ENCODE data around the gene BAHD1. TPM values are rescaled to one million over a fixed set of nuclear protein-coding genes. Genes with fewer than 3 reads are reported as not detected.
A peak's percentile ranks its signal among the peaks of the same experiment; 100 is the strongest.

Gene BAHD1
- total RNA-seq, 1 donor from 2014 or later, result 23.9 TPM

DNA sequence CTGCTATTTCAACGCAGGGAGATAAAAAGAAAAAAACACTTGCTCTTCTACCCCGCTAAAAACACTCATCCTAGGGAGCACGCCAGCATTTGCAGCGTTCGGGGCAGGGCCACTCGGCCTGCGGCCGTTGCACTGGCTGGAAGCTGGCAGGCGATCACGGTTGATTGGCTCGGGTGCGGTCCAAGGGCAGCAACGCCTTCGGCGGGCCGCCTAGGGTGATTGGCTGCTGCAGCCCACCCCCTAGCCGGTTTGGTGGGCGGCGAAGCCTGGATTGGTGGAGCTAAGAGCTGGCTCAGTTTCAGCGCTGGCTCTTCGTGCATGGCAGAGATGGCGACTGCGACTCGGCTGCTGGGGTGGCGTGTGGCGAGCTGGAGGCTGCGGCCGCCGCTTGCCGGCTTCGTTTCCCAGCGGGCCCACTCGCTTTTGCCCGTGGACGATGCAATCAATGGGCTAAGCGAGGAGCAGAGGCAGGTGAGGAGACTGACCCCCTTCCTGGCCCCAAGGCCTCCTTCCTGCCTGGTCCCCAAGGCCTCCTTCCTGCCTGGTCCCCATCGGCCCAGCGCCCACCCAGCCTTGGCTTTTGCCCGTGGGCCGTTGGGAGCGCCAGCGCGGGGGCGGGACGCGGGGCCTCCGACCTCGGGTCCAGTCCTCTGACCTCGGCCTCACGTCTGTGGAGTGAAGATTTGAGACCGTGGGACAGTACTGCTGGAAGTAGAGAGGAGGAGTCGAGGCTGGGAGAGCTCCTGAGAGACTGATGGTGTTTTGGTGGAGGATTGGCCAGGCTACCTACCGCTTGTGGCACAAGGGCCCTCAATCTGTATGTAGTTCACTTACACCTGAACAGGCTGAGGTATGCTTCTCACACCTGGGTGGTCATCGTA is 35.0 kb upstream of the BAHD1 start, which contains the start of gene IVD:
TSS of gene IVD (plus strand) at position 295 of the 881 bp plus-strand sequence. CDS start at position 328, 33 bp downstream.
- Mint-ChIP-seq H3K27me3 (ENCODE audit: low read depth) (no peaks in the 10 kb centered on the region), H3K4me1 (peaks cover 20% of the 10 kb centered on the region)
- TF ChIP-seq, protein P1, sequence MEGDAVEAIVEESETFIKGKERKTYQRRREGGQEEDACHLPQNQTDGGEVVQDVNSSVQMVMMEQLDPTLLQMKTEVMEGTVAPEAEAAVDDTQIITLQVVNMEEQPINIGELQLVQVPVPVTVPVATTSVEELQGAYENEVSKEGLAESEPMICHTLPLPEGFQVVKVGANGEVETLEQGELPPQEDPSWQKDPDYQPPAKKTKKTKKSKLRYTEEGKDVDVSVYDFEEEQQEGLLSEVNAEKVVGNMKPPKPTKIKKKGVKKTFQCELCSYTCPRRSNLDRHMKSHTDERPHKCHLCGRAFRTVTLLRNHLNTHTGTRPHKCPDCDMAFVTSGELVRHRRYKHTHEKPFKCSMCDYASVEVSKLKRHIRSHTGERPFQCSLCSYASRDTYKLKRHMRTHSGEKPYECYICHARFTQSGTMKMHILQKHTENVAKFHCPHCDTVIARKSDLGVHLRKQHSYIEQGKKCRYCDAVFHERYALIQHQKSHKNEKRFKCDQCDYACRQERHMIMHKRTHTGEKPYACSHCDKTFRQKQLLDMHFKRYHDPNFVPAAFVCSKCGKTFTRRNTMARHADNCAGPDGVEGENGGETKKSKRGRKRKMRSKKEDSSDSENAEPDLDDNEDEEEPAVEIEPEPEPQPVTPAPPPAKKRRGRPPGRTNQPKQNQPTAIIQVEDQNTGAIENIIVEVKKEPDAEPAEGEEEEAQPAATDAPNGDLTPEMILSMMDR (IDR thresholded peaks at IDR 0.05; ENCODE audit: unreplicated experiment), result no peak

DNA sequence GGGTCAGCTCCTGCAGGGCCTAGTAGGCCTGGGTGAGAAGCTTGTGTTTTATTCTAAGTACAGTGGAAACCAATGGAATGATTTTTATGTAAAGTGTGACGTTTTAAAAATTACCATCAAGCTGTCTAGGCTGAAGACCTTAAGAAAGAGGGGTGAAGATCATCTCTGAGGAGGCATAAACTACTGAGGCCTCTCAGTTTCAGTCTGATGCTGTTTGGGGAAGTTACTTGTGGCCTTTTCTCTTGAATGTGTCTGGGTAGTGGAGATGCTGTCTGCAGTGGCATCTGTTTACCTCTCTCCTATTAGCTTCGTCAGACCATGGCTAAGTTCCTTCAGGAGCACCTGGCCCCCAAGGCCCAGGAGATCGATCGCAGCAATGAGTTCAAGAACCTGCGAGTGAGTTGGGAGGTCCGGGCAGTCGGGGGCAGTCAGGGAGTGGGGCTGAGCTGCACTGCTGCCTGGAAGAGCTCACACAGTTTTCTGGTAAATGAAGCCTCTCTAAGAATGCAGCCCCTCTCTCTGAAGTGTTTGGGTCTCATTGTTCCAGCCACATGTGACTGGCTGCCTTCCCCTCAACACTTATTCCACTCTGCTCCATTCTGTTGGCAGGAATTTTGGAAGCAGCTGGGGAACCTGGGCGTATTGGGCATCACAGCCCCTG is 33.3 kb upstream of the BAHD1 start:
- Mint-ChIP-seq H3K4me1 (peaks cover 20% of the 10 kb centered on the region), H3K36me3 (peaks cover 23% of the 10 kb centered on the region), H3K9me3 (no peaks in the 10 kb centered on the region), H3K27ac (peak overlapping the region; percentile 59), H3K4me3 (peak overlapping the region; percentile 50), H3K27me3 (ENCODE audit: low read depth) (no peaks in the 10 kb centered on the region)
- TF ChIP-seq, protein P1 (IDR thresholded peaks at IDR 0.05; ENCODE audit: unreplicated experiment), result no peak
- no peak for DNase-seq (ENCODE audit: low spot score in 2 of 2, unreplicated experiment in 2 of 2)

More for the DNA sequence above, 35.0 kb upstream of the BAHD1 start, which contains the start of gene IVD:
- Mint-ChIP-seq H3K4me3 (peak within 1 kb of the TSS; percentile 89), H3K27ac (peak within 1 kb of the TSS; percentile 78), H3K9me3 (no peaks in the 10 kb centered on the region), H3K36me3 (peaks cover 8% of the 10 kb centered on the region)
- DNase-seq (ENCODE audit: low spot score in 2 of 2, unreplicated experiment in 2 of 2), result peak; percentile 85 to 93

- Mint-ChIP-seq H3K9me3 (no peaks in the 10 kb centered on the region), H3K36me3 (peaks cover 31% of the 10 kb centered on the region), H3K27me3 (ENCODE audit: low read depth) (no peaks in the 10 kb centered on the region), H3K4me3 (no peak overlapping the region), H3K4me1 (peaks cover 20% of the 10 kb centered on the region), H3K27ac (no peak overlapping the region)
- TF ChIP-seq, protein P1 (IDR thresholded peaks at IDR 0.05; ENCODE audit: unreplicated experiment), result no peak
- DNase-seq (ENCODE audit: low spot score in 2 of 2, unreplicated experiment in 2 of 2), result no peak
These were observed 31.4 kb upstream of the BAHD1 start for GRCh38 chr15:40409366-40409765.

DNA sequence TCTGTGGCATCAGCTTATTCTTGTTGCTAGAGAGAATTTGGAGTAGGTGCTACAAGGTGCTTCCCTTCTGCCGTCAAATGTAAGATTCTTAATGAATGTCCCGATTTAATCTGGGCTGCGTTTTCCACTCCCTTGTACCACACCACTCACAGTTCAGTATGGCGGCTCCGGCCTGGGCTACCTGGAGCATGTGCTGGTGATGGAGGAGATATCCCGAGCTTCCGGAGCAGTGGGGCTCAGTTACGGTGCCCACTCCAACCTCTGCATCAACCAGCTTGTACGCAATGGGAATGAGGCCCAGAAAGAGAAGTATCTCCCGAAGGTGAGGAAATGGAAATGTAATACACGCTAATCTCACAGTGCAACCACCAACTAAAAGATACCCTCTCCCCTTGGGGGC is 30.3 kb upstream of the BAHD1 start:
- H3K4me3 Mint-ChIP-seq, result no peak overlapping the region
- no peak overlapping the region for H3K27ac Mint-ChIP-seq
- TF ChIP-seq, protein P1 (IDR thresholded peaks at IDR 0.05; ENCODE audit: unreplicated experiment), result no peak
- H3K36me3 Mint-ChIP-seq, result peaks cover 37% of the 10 kb centered on the region
- no peaks in the 10 kb centered on the region for H3K9me3 Mint-ChIP-seq
- H3K4me1 Mint-ChIP-seq, result peaks cover 15% of the 10 kb centered on the region
- DNase-seq (ENCODE audit: low spot score in 2 of 2, unreplicated experiment in 2 of 2), result no peak
- H3K27me3 Mint-ChIP-seq (ENCODE audit: low read depth), result no peaks in the 10 kb centered on the region

- H3K27me3 Mint-ChIP-seq (ENCODE audit: low read depth), result no peaks in the 10 kb centered on the region
- H3K4me3 Mint-ChIP-seq, result no peak overlapping the region
- H3K9me3 Mint-ChIP-seq, result no peaks in the 10 kb centered on the region
- H3K36me3 Mint-ChIP-seq, result peaks cover 37% of the 10 kb centered on the region
- peaks cover 4% of the 10 kb centered on the region for H3K4me1 Mint-ChIP-seq
- DNase-seq (ENCODE audit: low spot score in 2 of 2, unreplicated experiment in 2 of 2), result no peak
- no peak overlapping the region for H3K27ac Mint-ChIP-seq
- TF ChIP-seq, protein P1 (IDR thresholded peaks at IDR 0.05; ENCODE audit: unreplicated experiment), result no peak
These were observed 28.5 kb upstream of the BAHD1 start for GRCh38 chr15:40412095-40412759.

Data from mesothelial cell of epicardium (in vitro differentiated cells).